ENCODE results near the gene NLN.

DNA sequence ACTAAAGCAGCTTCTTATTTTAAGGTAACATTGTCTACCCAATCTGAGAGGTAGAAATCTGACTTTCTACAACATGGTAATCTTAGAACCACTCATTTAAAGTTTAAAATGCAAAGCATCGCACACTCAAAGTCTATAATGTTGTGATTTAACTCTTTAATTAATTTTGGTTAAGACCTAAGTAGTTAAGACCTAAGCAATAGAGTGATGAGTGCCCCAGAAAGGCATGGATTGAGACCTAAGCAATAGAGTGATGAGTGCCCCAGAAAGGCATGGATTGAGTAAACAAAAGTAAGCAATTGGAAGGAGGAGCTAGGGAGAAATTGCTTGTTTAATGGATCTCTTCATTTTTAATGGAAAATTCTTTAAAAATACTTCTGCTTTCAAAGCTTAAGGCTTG is 86.8 kb downstream of the NLN start:
- TF ChIP-seq, protein P1, sequence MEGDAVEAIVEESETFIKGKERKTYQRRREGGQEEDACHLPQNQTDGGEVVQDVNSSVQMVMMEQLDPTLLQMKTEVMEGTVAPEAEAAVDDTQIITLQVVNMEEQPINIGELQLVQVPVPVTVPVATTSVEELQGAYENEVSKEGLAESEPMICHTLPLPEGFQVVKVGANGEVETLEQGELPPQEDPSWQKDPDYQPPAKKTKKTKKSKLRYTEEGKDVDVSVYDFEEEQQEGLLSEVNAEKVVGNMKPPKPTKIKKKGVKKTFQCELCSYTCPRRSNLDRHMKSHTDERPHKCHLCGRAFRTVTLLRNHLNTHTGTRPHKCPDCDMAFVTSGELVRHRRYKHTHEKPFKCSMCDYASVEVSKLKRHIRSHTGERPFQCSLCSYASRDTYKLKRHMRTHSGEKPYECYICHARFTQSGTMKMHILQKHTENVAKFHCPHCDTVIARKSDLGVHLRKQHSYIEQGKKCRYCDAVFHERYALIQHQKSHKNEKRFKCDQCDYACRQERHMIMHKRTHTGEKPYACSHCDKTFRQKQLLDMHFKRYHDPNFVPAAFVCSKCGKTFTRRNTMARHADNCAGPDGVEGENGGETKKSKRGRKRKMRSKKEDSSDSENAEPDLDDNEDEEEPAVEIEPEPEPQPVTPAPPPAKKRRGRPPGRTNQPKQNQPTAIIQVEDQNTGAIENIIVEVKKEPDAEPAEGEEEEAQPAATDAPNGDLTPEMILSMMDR (conservative IDR thresholded peaks at IDR 0.05 in 1 of 2, IDR thresholded peaks at IDR 0.05 in 1 of 2; ENCODE audit: low read depth in 1 of 2, low read length in 2 of 2): no peak
- TF ChIP-seq EZH2 (IDR thresholded peaks at IDR 0.05; ENCODE audit: low read length, missing control alignments): no peak

Measured in fibroblast of lung (primary cell).